IMR-90 (cell line): ENCODE results near the gene PRSS21. TPM values are rescaled to one million over a fixed set of nuclear protein-coding genes. Genes with fewer than 3 reads are reported as not detected.

ENCODE experiments used
- ATAC-seq: fragments of 200-7000 bp; cut with Tn5 transposase; 2 replicates; pipeline ENCODE4 v1.9.1; 2020; ENCODE audit warnings: low read depth, mild to moderate bottlenecking, moderate library complexity
- BruUV-seq: library from RNA; stranded (reverse); fragments of 400-500 nt; replicated peaks from 2 replicates; lab custom pipeline; 2021; lab: Mats Ljungman, UMichigan
- CTCF ChIA-PET: fragments of 300-600 bp; formaldehyde crosslinking; extraction: SDS; loops from one replicate; lab custom pipeline; 2021; ENCODE audit warnings: antibody characterized with exemption; lab: Yijun Ruan, JAX
- POLR2A ChIA-PET: fragments of 300-600 bp; sonication (Branson Sonifier 250); formaldehyde crosslinking; loops from one replicate; lab custom pipeline; 2022; ENCODE audit warnings: antibody characterized with exemption; ENCODE audit not compliant: unreplicated experiment; lab: Charles Lee
- DNase-seq: peaks from one replicate; pipeline ENCODE4 v3.0.0; 2013
- H2AFZ ChIP-seq: replicated peaks from 2 replicates; pipeline ENCODE3; 2013; ENCODE audit warnings: low read length, mild to moderate bottlenecking; ENCODE audit not compliant: poor library complexity
- H2AK5ac ChIP-seq: 2 replicates; pipeline ENCODE4 v1.6.1; 2013; ENCODE audit warnings: low read depth, low read length, inconsistent platforms
- H2AK9ac ChIP-seq: replicated peaks from 2 replicates; pipeline ENCODE3; 2013; ENCODE audit warnings: mild to moderate bottlenecking, low read depth, low read length, moderate library complexity; ENCODE audit not compliant: poor library complexity
- H2BK120ac ChIP-seq: 2 replicates; pipeline ENCODE4 v1.6.1; 2013; ENCODE audit warnings: low read depth, low read length, inconsistent platforms
- H2BK15ac ChIP-seq: 3 replicates; pipeline ENCODE4 v1.6.1; 2013; ENCODE audit warnings: low read depth, low read length, inconsistent platforms
- H2BK20ac ChIP-seq: 2 replicates; pipeline ENCODE4 v1.6.1; 2013; ENCODE audit warnings: low read depth, mild to moderate bottlenecking, inconsistent platforms, low read length, moderate library complexity
- H2BK5ac ChIP-seq: 2 replicates; pipeline ENCODE4 v1.6.1; 2013; ENCODE audit warnings: mild to moderate bottlenecking, low read depth, low read length, inconsistent platforms; ENCODE audit not compliant: poor library complexity, severe bottlenecking
- H3K14ac ChIP-seq: replicated peaks from 2 replicates; pipeline ENCODE4 v1.6.1; 2013; ENCODE audit warnings: low read depth, low read length, inconsistent platforms
- H3K18ac ChIP-seq: 2 replicates; pipeline ENCODE4 v1.6.1; 2013; ENCODE audit warnings: low read depth, low read length, control low read depth
- H3K23ac ChIP-seq: 2 replicates; pipeline ENCODE4 v1.6.1; 2013; ENCODE audit warnings: low read depth, low read length, inconsistent platforms
- H3K27ac ChIP-seq: 2 replicates; pipeline ENCODE4 v1.5.1; 2013; ENCODE audit warnings: mild to moderate bottlenecking, control low read depth, low read length; ENCODE audit not compliant: insufficient read depth
- H3K27me3 ChIP-seq: 2 replicates; pipeline ENCODE4 v1.6.1; 2013; ENCODE audit warnings: low read length; ENCODE audit not compliant: control insufficient read depth, insufficient read depth
- H3K36me3 ChIP-seq: 2 replicates; pipeline ENCODE4 v1.6.1; 2013; ENCODE audit warnings: low read length, mixed read lengths; ENCODE audit not compliant: control insufficient read depth, insufficient read depth
- H3K4ac ChIP-seq: 2 replicates; pipeline ENCODE4 v1.6.1; 2013; ENCODE audit warnings: low read depth, low read length, inconsistent platforms
- H3K4me1 ChIP-seq: 2 replicates; pipeline ENCODE4 v1.6.1; 2013; ENCODE audit warnings: low read length, mixed read lengths; ENCODE audit not compliant: control insufficient read depth, insufficient read depth
- H3K4me2 ChIP-seq: 2 replicates; pipeline ENCODE4 v1.6.1; 2013; ENCODE audit warnings: low read depth, mild to moderate bottlenecking, control low read depth, low read length, moderate library complexity
- H3K4me3 ChIP-seq: 2 replicates; pipeline ENCODE4 v1.5.1; 2013; ENCODE audit warnings: low read depth, mild to moderate bottlenecking, control low read depth, low read length, moderate library complexity; ENCODE audit not compliant: insufficient read depth
- H3K56ac ChIP-seq: 2 replicates; pipeline ENCODE4 v1.6.1; 2013; ENCODE audit warnings: low read length, inconsistent platforms; ENCODE audit not compliant: insufficient read depth; ENCODE audit errors: extremely low read depth
- H3K79me1 ChIP-seq, 2 experiments: 2 replicates each; pipeline ENCODE4 v1.6.1; 2013; ENCODE audit warnings: low read length in 2 of 2, inconsistent platforms in 1 of 2, low read depth in 1 of 2
- H3K9ac ChIP-seq: 2 replicates; pipeline ENCODE4 v1.6.1; 2013; ENCODE audit warnings: low read depth, low read length, control low read depth
- H3K9me1 ChIP-seq: 2 replicates; pipeline ENCODE4 v1.6.1; 2013; ENCODE audit warnings: low read length, inconsistent platforms; ENCODE audit not compliant: insufficient read depth
- H3K9me3 ChIP-seq: 2 replicates; pipeline ENCODE4 v1.6.1; 2013; ENCODE audit warnings: low read length; ENCODE audit not compliant: control insufficient read depth, insufficient read depth
- H4K20me1 ChIP-seq: 2 replicates; pipeline ENCODE4 v1.6.1; 2013; ENCODE audit warnings: low read length, inconsistent platforms; ENCODE audit not compliant: insufficient read depth
- H4K5ac ChIP-seq: 2 replicates; pipeline ENCODE4 v1.6.1; 2013; ENCODE audit warnings: mild to moderate bottlenecking, low read depth, low read length, control low read depth
- H4K8ac ChIP-seq, 2 experiments: 2 replicates each; pipeline ENCODE4 v1.6.1; 2013; ENCODE audit warnings: low read depth in 2 of 2, low read length in 2 of 2, control low read depth in 1 of 2, inconsistent platforms in 1 of 2
- H4K91ac ChIP-seq: 2 replicates; pipeline ENCODE4 v1.6.1; 2013; ENCODE audit warnings: low read depth, low read length, inconsistent platforms; ENCODE audit not compliant: insufficient read depth
- BHLHE40 ChIP-seq: fragments of 150-350 bp; IDR thresholded peaks from 2 replicates; pipeline ENCODE4 v1.6.1; 2016; ENCODE audit warnings: mild to moderate bottlenecking, low read depth, low read length
- CEBPB ChIP-seq: IDR thresholded peaks from 2 replicates; pipeline ENCODE4 v1.6.1; 2012; ENCODE audit warnings: low read depth, low read length, improper control_type of control experiment
- CHD1 ChIP-seq: IDR thresholded peaks from 2 replicates; pipeline ENCODE4 v1.6.1; 2012; ENCODE audit warnings: low read depth, low read length, improper control_type of control experiment
- ELK1 ChIP-seq: fragments of 150-350 bp; IDR thresholded peaks from 2 replicates; pipeline ENCODE4 v1.6.1; 2016; ENCODE audit warnings: low read depth, mild to moderate bottlenecking, low read length, moderate library complexity, borderline replicate concordance
- FOS ChIP-seq: fragments of 150-350 bp; IDR thresholded peaks from 2 replicates; pipeline ENCODE4 v1.6.1; 2016; ENCODE audit warnings: low read depth, low read length
- MAFK ChIP-seq: IDR thresholded peaks from 2 replicates; pipeline ENCODE4 v1.6.1; 2012; ENCODE audit warnings: low read depth, low read length, improper control_type of control experiment
- MXI1 ChIP-seq: IDR thresholded peaks from 2 replicates; pipeline ENCODE4 v1.6.1; 2012; ENCODE audit warnings: low read depth, mild to moderate bottlenecking, low read length, moderate library complexity, borderline replicate concordance
- POLR2A ChIP-seq: IDR thresholded peaks from 2 replicates; pipeline ENCODE4 v1.6.1; 2012; ENCODE audit warnings: mild to moderate bottlenecking, low read depth, low read length
- RAD21 ChIP-seq: IDR thresholded peaks from 2 replicates; pipeline ENCODE4 v1.6.1; 2012; ENCODE audit warnings: low read length, improper control_type of control experiment
- RCOR1 ChIP-seq: IDR thresholded peaks from 2 replicates; pipeline ENCODE4 v1.6.1; 2012; ENCODE audit warnings: mild to moderate bottlenecking, low read length, improper control_type of control experiment; ENCODE audit not compliant: insufficient replicate concordance
- RFX5 ChIP-seq: IDR thresholded peaks from 2 replicates; pipeline ENCODE4 v1.8.0; 2012; ENCODE audit warnings: low read depth, mild to moderate bottlenecking, low read length, moderate library complexity
- WGBS, 2 experiments: methylation state at CpG; one replicate each; pipeline versions ENCODE4 v1.1.5 to v1.1.7; 2013; ENCODE audit warnings: missing lambda C conversion rate in 2 of 2; ENCODE audit not compliant: insufficient read length in 1 of 2; ENCODE audit errors: extremely low coverage in 2 of 2; 5-methylcytosine and 5-hydroxymethylcytosine counted together
- dilution Hi-C: fragments of 300-500 bp; cut with HindIII; formaldehyde crosslinking; loops from one replicate; pipeline ENCODE4 v1.14.3; 2018; ENCODE audit warnings: low sequenced_read_pairs; ENCODE audit not compliant: unreplicated experiment
- in situ Hi-C: fragments of 300-500 bp; cut with MboI; formaldehyde crosslinking; loops from 3 replicates; pipeline ENCODE4 v1.14.3; 2019; ENCODE audit warnings: low sequenced_read_pairs, inconsistent platforms, mixed read lengths
- intact Hi-C: fragments of 100-400 bp; cut with micrococcal nuclease; formaldehyde crosslinking; loops from 2 replicates; pipeline ENCODE4 v1.10.0; 2022
- polyA plus RNA-seq, 3 experiments: library from polyadenylated mRNA; depleted of rRNA; stranded (reverse); fragments of >200 nt; gene quantifications; 2 replicates each; pipeline ENCODE4 v1.2.3, GENCODE V29; 2012; ENCODE audit warnings: low replicate concordance in 1 of 3
- total RNA-seq: library from RNA; depleted of rRNA; stranded (reverse); fragments of >200 nt; gene quantifications from 2 replicates; pipeline ENCODE4 v1.2.3, GENCODE V29; 2012

The PRSS21 gene
- total and polyA plus RNA-seq, 2 of the 4 experiments (the other 2 are of a cell fraction), result 0.21 TPM; not detected in 1

GRCh38 chr16:2814551-2815298 is 2.3 kb upstream of the PRSS21 start:
- H2BK120ac ChIP-seq, result no peak overlapping the region
- ATAC-seq, result no peak
- no TSS peak for BruUV-seq
- H2BK5ac ChIP-seq, result no peak overlapping the region
- H3K27me3 ChIP-seq, result peaks cover 63% of the 10 kb centered on the region
- H2AK5ac ChIP-seq, result no peak overlapping the region
- no peak for TF ChIP-seq FOS
- no peak for TF ChIP-seq POLR2A
- TF ChIP-seq CEBPB, result no peak
- TF ChIP-seq MXI1, result no peak
- TF ChIP-seq ELK1, result no peak
- TF ChIP-seq RAD21, result no peak
- no peak for TF ChIP-seq BHLHE40
- no peak for TF ChIP-seq RCOR1
- TF ChIP-seq CHD1, result no peak
- no peak for TF ChIP-seq RFX5
- no peak for TF ChIP-seq MAFK
- dilution Hi-C loops, result no loop called here
- no peak overlapping the region for H4K5ac ChIP-seq
- CTCF ChIA-PET, result interaction anchor here (1.3 kb wide), 1 partner anchor 15 kb away, joined by 3 read pairs; no protein-coding TSS in a partner anchor
- no peak for DNase-seq
- no peak overlapping the region for H2AK9ac ChIP-seq
- H3K14ac ChIP-seq, result no peak overlapping the region
- in situ Hi-C loops, result no loop called here
- H3K9me1 ChIP-seq, result no peaks in the 10 kb centered on the region
- no peak overlapping the region for H3K4ac ChIP-seq
- H3K23ac ChIP-seq, result no peak overlapping the region
- H3K18ac ChIP-seq, result no peak overlapping the region
- WGBS, 2 experiments, result 63% methylated on average over 4 of the region's 20 CpGs; no CpG with 5 or more reads in 1 of the 2 experiments
- H4K20me1 ChIP-seq, result no peaks in the 10 kb centered on the region
- H2AFZ ChIP-seq, result no peak overlapping the region
- H3K27ac ChIP-seq, result no peak overlapping the region
- H3K36me3 ChIP-seq, result no peaks in the 10 kb centered on the region
- H4K8ac ChIP-seq, result no peak overlapping the region
- H3K4me2 ChIP-seq, result no peak overlapping the region
- H3K4me1 ChIP-seq, result no peaks in the 10 kb centered on the region
- no peak overlapping the region for H3K56ac ChIP-seq
- intact Hi-C loops, result no loop called here
- H2BK20ac ChIP-seq, result no peak overlapping the region
- no peak overlapping the region for H2BK15ac ChIP-seq
- no peak overlapping the region for H3K9ac ChIP-seq
- H3K4me3 ChIP-seq, result no peak overlapping the region
- H4K91ac ChIP-seq, result no peak overlapping the region
- H3K9me3 ChIP-seq, result no peaks in the 10 kb centered on the region
- no peaks in the 10 kb centered on the region for H3K79me1 ChIP-seq
- POLR2A ChIA-PET, result no interaction called here
